PFSK-1 (cell line): Measurements from ENCODE around the gene PTMS.

ENCODE experiments used
- POLR2AphosphoS5 ChIP-seq: IDR thresholded peaks from 2 replicates; pipeline ENCODE4 v1.6.1; 2012; ENCODE audit warnings: low read depth, mild to moderate bottlenecking, control low read depth, low read length, moderate library complexity
- TF ChIP-seq, protein P1 (sequence below), 2 experiments: IDR thresholded peaks; 2 replicates each; pipeline versions ENCODE4 v1.6.1 to v1.8.0; 2011 to 2012; ENCODE audit warnings: low read depth in 2 of 2, low read length in 2 of 2, control low read depth in 1 of 2, inconsistent platforms in 1 of 2, mild to moderate bottlenecking in 1 of 2, moderate library complexity in 1 of 2; ENCODE audit not compliant: insufficient read depth in 1 of 2

DNA sequence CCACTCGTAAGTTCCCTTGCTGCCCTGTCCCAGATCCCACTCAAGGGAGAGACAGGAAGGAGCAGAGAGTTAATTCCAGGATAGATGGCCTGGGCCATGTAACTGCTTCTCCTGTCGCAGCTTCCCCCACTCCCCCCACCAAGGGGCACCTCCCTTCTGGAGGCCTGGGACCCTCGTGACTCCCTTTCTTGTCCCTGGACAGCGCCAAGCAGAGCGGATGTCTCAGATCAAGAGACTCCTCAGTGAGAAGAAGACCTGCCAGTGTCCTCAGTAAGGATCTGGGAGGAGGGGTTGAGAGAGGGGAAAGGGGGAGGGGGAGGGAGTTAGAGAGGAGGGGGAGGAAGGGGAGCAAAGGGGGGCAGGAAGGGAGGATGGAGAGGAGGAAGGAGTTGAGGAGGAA, 52.5 kb downstream of the PTMS start:
- TF ChIP-seq POLR2AphosphoS5 = no peak
- TF ChIP-seq, protein P1, sequence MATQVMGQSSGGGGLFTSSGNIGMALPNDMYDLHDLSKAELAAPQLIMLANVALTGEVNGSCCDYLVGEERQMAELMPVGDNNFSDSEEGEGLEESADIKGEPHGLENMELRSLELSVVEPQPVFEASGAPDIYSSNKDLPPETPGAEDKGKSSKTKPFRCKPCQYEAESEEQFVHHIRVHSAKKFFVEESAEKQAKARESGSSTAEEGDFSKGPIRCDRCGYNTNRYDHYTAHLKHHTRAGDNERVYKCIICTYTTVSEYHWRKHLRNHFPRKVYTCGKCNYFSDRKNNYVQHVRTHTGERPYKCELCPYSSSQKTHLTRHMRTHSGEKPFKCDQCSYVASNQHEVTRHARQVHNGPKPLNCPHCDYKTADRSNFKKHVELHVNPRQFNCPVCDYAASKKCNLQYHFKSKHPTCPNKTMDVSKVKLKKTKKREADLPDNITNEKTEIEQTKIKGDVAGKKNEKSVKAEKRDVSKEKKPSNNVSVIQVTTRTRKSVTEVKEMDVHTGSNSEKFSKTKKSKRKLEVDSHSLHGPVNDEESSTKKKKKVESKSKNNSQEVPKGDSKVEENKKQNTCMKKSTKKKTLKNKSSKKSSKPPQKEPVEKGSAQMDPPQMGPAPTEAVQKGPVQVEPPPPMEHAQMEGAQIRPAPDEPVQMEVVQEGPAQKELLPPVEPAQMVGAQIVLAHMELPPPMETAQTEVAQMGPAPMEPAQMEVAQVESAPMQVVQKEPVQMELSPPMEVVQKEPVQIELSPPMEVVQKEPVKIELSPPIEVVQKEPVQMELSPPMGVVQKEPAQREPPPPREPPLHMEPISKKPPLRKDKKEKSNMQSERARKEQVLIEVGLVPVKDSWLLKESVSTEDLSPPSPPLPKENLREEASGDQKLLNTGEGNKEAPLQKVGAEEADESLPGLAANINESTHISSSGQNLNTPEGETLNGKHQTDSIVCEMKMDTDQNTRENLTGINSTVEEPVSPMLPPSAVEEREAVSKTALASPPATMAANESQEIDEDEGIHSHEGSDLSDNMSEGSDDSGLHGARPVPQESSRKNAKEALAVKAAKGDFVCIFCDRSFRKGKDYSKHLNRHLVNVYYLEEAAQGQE (IDR thresholded peaks at IDR 0.05; ENCODE audit: insufficient read depth in 1 of 2, low read depth in 2 of 2, low read length in 2 of 2) = no peak
